GM23248 (cell line): ENCODE data around the gene CREB3. TPM values are rescaled to one million over a fixed set of nuclear protein-coding genes. Genes with fewer than 3 reads are reported as not detected.

Experiments
- DNase-seq: peaks from one replicate; pipeline ENCODE4 v3.0.0-alpha.2; 2015
- H2AFZ ChIP-seq: fragments of 200-600 bp; sonication (generic); 2 replicates; pipeline ENCODE4 v1.6.1; 2016; ENCODE audit warnings: antibody characterized with exemption
- H3F3A ChIP-seq: fragments of 200-600 bp; sonication (generic); 2 replicates; pipeline ENCODE4 v1.6.1; 2016; ENCODE audit warnings: mild to moderate bottlenecking, antibody characterized with exemption, mixed run types; ENCODE audit not compliant: insufficient read depth
- H3K27ac ChIP-seq: fragments of 200-600 bp; sonication (generic); 2 replicates; pipeline ENCODE4 v1.5.1; 2016; ENCODE audit warnings: mild to moderate bottlenecking
- H3K27me3 ChIP-seq: fragments of 200-600 bp; sonication (generic); replicated peaks from 2 replicates; pipeline ENCODE4 v1.6.1; 2016; ENCODE audit warnings: mild to moderate bottlenecking; ENCODE audit not compliant: insufficient read depth
- H3K36me3 ChIP-seq: fragments of 200-600 bp; sonication (generic); 2 replicates; pipeline ENCODE4 v1.6.1; 2016; ENCODE audit warnings: low read depth, mild to moderate bottlenecking
- H3K4me1 ChIP-seq: fragments of 200-600 bp; sonication (generic); 2 replicates; pipeline ENCODE4 v1.6.1; 2016; ENCODE audit warnings: mild to moderate bottlenecking; ENCODE audit not compliant: insufficient read depth
- H3K4me2 ChIP-seq: fragments of 200-600 bp; sonication (generic); one replicate; pipeline ENCODE4 v1.6.1; 2016; ENCODE audit warnings: mild to moderate bottlenecking; ENCODE audit not compliant: unreplicated experiment
- H3K4me3 ChIP-seq: fragments of 200-600 bp; sonication (generic); 2 replicates; pipeline ENCODE4 v1.5.1; 2016; ENCODE audit warnings: mild to moderate bottlenecking
- H3K79me2 ChIP-seq: fragments of 200-600 bp; sonication (generic); 2 replicates; pipeline ENCODE4 v1.6.1; 2016; ENCODE audit warnings: mild to moderate bottlenecking; ENCODE audit not compliant: insufficient read depth
- H3K9ac ChIP-seq: fragments of 200-600 bp; sonication (generic); 2 replicates; pipeline ENCODE4 v1.6.1; 2016; ENCODE audit warnings: mild to moderate bottlenecking
- H3K9me2 ChIP-seq: fragments of 200-600 bp; sonication (generic); 2 replicates; pipeline ENCODE4 v1.6.1; 2016; ENCODE audit warnings: mixed run types, mild to moderate bottlenecking, moderate library complexity; ENCODE audit not compliant: insufficient read depth
- H3K9me3 ChIP-seq: fragments of 200-600 bp; sonication (generic); one replicate; pipeline ENCODE4 v1.6.1; 2017; ENCODE audit warnings: low read depth
- H4K20me1 ChIP-seq: fragments of 200-600 bp; sonication (generic); 2 replicates; pipeline ENCODE4 v1.6.0; 2016; ENCODE audit not compliant: insufficient read depth
- EZH2 ChIP-seq: fragments of 200-600 bp; sonication (generic); IDR thresholded peaks from 2 replicates; pipeline ENCODE4 v1.6.1; 2018; ENCODE audit warnings: antibody characterized with exemption, mild to moderate bottlenecking; ENCODE audit not compliant: insufficient read depth, poor library complexity, severe bottlenecking
- EZH2phosphoT487 ChIP-seq: fragments of 200-600 bp; sonication (generic); IDR thresholded peaks from 2 replicates; pipeline ENCODE4 v1.6.1; 2018; ENCODE audit warnings: antibody characterized with exemption, moderate library complexity, mild to moderate bottlenecking, low read depth; ENCODE audit not compliant: insufficient read depth
- WGBS, 2 experiments: methylation state at CpG; one replicate each; pipeline ENCODE4 v1.1.6; 2015 to 2017; ENCODE audit warnings: low lambda C conversion rate in 2 of 2, low coverage in 1 of 2; ENCODE audit errors: missing lambda C conversion rate in 2 of 2; 5-methylcytosine and 5-hydroxymethylcytosine counted together
- in situ Hi-C: fragments of 300-500 bp; cut with MboI; formaldehyde crosslinking; loops from 2 replicates; pipeline ENCODE4 v1.15.0; 2020
- polyA plus RNA-seq: library from polyadenylated mRNA; unstranded; fragments of >200 nt; fragmentation: Nextera tagmentation; extraction: Ambion mirVana; gene quantifications from 2 replicates; pipeline ENCODE4 v1.2.1, GENCODE V29; 2016
- total RNA-seq: library from RNA; depleted of rRNA; stranded (reverse); fragments of >200 nt; shearing (Covaris generic); gene quantifications from 2 replicates; pipeline ENCODE4 v1.2.3, GENCODE V29; 2014

The CREB3 gene
- total and polyA plus RNA-seq, 2 experiments from 2014 or later = 101 to 113 TPM

DNA sequence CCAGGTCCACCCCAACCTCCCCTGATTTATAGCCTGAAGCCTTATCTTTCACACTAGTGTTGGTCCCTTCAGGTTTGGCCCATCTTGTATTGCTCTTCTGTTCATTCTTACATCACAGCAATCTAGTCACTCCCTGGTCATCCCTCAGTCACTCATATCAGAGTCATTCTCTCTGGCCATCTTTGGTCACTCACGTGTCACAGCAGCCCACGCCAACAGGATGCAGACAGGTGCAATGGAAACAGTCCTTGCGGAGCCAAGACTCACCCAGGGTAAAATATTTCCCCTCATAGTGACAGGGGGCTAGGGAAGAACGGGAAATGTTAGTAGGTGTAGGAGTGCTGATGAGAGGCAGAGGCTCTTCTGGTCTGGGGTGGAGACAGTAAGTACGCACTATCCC, 21.0 kb downstream of the CREB3 start:
- peaks cover 15% of the 10 kb centered on the region for H3K79me2 ChIP-seq
- H3K4me1 ChIP-seq = peaks cover 8% of the 10 kb centered on the region
- H2AFZ ChIP-seq = no peak overlapping the region
- H3K9me3 ChIP-seq = no peaks in the 10 kb centered on the region
- H3F3A ChIP-seq = 0 out of 2 replicates have a peak, but pooled peaks cover 7% of the 10 kb centered on the region
- WGBS, 2 experiments = 87 to 89% methylated on average over 5 of the region's 5 CpGs
- H3K36me3 ChIP-seq = peaks cover 10% of the 10 kb centered on the region
- no peaks in the 10 kb centered on the region for H3K9me2 ChIP-seq
- H3K4me3 ChIP-seq = no peak overlapping the region
- H3K27ac ChIP-seq = no peak overlapping the region
- H3K27me3 ChIP-seq = no peaks in the 10 kb centered on the region
- H4K20me1 ChIP-seq = no peaks in the 10 kb centered on the region
- in situ Hi-C loops = no loop called here
- no peak overlapping the region for H3K4me2 ChIP-seq
- H3K9ac ChIP-seq = no peak overlapping the region
- TF ChIP-seq EZH2phosphoT487 = no peak
- TF ChIP-seq EZH2 = no peak
- no peak for DNase-seq

DNA sequence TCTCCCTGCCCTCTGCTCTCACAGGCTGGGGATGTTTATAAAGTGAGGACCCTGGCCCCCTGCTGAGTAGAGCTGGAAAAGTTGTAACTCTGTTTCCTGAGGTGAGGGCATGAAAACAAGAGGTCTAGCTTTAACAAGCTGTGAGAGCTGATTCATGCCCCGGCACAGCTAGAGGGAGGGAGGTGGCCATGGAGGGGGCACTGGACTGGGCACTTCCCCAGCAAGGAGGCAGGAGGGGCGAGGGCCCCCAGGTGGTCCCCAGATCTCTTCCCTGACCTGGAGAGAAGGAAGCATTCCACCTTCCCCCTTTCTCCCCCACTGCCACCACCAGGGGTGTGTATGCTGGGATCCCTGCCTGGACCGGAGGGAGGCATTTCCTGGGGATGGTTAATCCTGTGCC, 21.8 kb downstream of the CREB3 start, which contains the start of gene MSMP:
Gene MSMP, minus strand, starts transcription at position 13 of the 400 bp plus-strand sequence. CDS start 147 bp downstream, outside the sequence.
- Histone ChIP-seq H4K20me1 (no peaks in the 10 kb centered on the region), H3F3A (0 out of 2 replicates have a peak, but pooled peaks cover 13% of the 10 kb centered on the region), H3K27me3 (no peaks in the 10 kb centered on the region), H3K9me2 (no peaks in the 10 kb centered on the region), H3K9ac (no peak within 1 kb of the TSS), H3K36me3 (peaks cover 10% of the 10 kb centered on the region), H3K4me1 (peaks cover 8% of the 10 kb centered on the region), H3K9me3 (no peaks in the 10 kb centered on the region), H3K4me3 (no peak within 1 kb of the TSS), H3K27ac (no peak within 1 kb of the TSS), H3K79me2 (peaks cover 10% of the 10 kb centered on the region; the same call in 1 of the 2 replicates), H3K4me2 (no peak within 1 kb of the TSS), H2AFZ (no peak within 1 kb of the TSS)
- no peak for TF ChIP-seq EZH2phosphoT487
- 60 to 80% methylated on average over 2 to 3 of the region's 3 CpGs for WGBS, 2 experiments
- in situ Hi-C loops = no loop called here
- no peak for DNase-seq

DNA sequence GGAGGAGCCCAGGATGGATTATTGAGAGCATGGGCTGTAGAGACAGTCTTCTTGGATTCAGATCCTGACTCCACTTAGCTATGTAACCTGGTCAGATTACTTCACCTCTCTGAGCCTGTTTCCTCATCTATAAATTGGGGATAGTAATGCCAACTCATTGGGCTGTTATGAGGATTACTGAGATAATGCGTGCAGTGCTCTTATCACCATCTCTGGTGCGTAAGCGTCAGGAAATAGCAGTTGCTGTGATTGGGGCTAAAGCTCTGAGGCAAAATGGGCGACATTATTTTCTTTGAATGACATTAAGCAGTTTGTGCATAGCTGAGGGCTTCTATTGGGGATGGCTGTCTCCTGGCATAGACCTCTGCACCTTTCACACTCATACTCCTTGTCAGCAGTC, 22.6 kb downstream of the CREB3 start:
- Histone ChIP-seq H3K9ac (no peak overlapping the region), H3K27me3 (no peaks in the 10 kb centered on the region), H3K4me1 (peaks cover 8% of the 10 kb centered on the region), H3K4me2 (no peak overlapping the region), H3K9me3 (no peaks in the 10 kb centered on the region), H3F3A (0 out of 2 replicates have a peak, but pooled peaks cover 13% of the 10 kb centered on the region), H3K4me3 (no peak overlapping the region), H3K27ac (no peak overlapping the region), H3K9me2 (no peaks in the 10 kb centered on the region), H2AFZ (no peak overlapping the region), H3K36me3 (peaks cover 10% of the 10 kb centered on the region), H3K79me2 (peaks cover 2% of the 10 kb centered on the region; the same call in 1 of the 2 replicates), H4K20me1 (no peaks in the 10 kb centered on the region)
- WGBS, 2 experiments = 97 to 100% methylated on average over 4 of the region's 4 CpGs
- DNase-seq = no peak
- in situ Hi-C loops = no loop called here
- TF ChIP-seq EZH2phosphoT487 (no peak), EZH2 (no peak)

DNA sequence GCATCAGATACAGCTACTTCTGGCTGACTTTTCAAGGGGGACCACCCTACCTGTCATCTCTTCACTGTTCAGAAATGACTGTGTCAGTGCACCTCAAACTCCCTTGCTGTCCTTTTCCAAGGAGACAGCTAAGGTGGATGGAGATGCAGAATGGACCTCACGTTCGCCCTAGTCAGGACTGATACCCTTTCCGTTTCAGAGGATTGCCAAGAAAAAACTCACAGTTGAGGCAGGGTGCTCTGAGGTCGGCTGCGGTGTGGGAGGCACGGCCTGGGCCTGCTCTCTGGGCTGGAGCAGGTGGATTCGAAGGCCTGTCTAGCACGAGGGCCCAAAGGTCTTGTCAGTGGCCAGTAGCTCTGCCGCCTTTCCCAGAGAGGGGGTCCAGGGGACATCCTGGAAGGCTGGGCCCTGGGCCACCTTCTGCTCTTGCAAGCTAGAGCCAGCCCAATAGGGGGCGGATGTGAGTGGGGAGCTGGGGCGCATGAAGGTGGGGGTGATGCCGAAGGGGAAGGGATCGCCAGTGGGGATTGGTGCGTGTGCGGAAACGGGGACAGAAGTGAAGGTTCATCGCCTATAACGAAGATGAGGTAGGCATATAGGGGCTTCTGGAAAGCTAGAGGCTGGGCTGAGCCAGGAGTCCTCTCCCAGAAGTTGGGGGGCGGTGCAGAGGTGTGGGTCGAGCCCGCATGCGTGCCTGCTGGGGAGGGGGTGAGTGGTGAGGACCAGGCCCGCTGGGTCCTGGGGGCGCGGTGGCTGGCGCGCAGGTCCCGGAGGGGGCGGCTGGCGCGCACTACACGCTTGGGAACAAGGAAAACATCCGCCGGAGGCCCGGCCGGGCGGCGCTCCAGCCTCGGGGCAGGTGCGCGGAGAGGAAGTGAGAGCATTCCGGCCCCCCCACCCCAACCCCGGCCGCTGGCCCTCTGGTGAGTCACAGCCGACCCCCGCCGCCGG, 24.1 kb downstream of the CREB3 start:
- in situ Hi-C loops = no loop called here
- H3K27me3 ChIP-seq = no peaks in the 10 kb centered on the region
- WGBS, 2 experiments = 22 to 50% methylated on average over 16 to 48 of the region's 48 CpGs
- H3K9me3 ChIP-seq = no peaks in the 10 kb centered on the region
- H3K79me2 ChIP-seq = no peaks in the 10 kb centered on the region
- DNase-seq = peak; percentile 38
- H3K4me3 ChIP-seq = peak overlapping the region; percentile 59
- TF ChIP-seq EZH2 = no peak
- no peak for TF ChIP-seq EZH2phosphoT487
- H3K9me2 ChIP-seq = no peaks in the 10 kb centered on the region
- peaks cover 10% of the 10 kb centered on the region for H3K36me3 ChIP-seq
- no peaks in the 10 kb centered on the region for H4K20me1 ChIP-seq
- H3K9ac ChIP-seq = no peak overlapping the region; the same call in 1 of the 2 replicates
- H3K4me1 ChIP-seq = peaks cover 8% of the 10 kb centered on the region
- H3K27ac ChIP-seq = no peak overlapping the region
- 0 out of 2 replicates have a peak, but pooled peaks cover 13% of the 10 kb centered on the region for H3F3A ChIP-seq
- H3K4me2 ChIP-seq = peak overlapping the region; percentile 67
- H2AFZ ChIP-seq = no peak overlapping the region
